ENCODE results near the gene FBXO40. TPM values are rescaled to one million over a fixed set of nuclear protein-coding genes. Genes with fewer than 3 reads are reported as not detected.

The FBXO40 gene
- total RNA-seq, 3 donors from 2014 or later (not counting 1 experiment from before 2014, with no cell fraction given): not detected

DNA sequence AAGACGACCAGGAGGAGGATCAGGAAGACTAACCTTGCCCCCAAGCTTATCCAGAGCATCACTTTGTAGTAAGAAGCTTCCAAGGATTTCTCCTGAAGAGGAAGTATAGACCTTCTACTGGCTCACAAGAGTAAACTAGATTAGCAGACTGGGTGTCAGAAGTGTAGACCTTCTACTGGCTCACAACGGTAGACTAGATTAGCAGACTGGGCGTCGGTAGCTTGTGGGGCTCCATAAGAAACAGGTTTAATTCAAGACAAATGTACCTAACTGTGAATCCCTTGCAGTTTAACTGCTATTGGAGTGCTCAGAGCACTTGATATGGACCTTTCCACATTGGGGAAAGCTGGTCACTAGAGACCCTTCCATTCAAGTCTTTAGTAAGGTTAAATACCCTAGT lies 12.9 kb downstream of the FBXO40 start:
- intact Hi-C loops (cut with micrococcal nuclease): no loop called here
- no peak overlapping the region for H3K4me3 ChIP-seq (ENCODE audit: low read length)
- Mint-ChIP-seq H3K4me3 (no peak overlapping the region), H3K36me3 (no peaks in the 10 kb centered on the region), H3K27ac (no peak overlapping the region), H3K27me3 (ENCODE audit: low read depth in 2 of 2) (no peaks in the 10 kb centered on the region), H3K9me3 (no peaks in the 10 kb centered on the region), H3K4me1 (no peaks in the 10 kb centered on the region)
- DNase-seq (no peak), ATAC-seq (no peak)
- H3K9me3 ChIP-seq (ENCODE audit: control insufficient read depth, insufficient read depth, low read length): no peaks in the 10 kb centered on the region
- no peaks in the 10 kb centered on the region for H3K27me3 ChIP-seq (ENCODE audit: control insufficient read depth, insufficient read depth, low read length)
- H3K27ac ChIP-seq (ENCODE audit: low read length): no peak overlapping the region
- 93% methylated on average over 4 of the region's 4 CpGs for WGBS (ENCODE audit: insufficient coverage)
- no peaks in the 10 kb centered on the region for H3K4me1 ChIP-seq (ENCODE audit: control insufficient read depth, insufficient read depth, low read length)
- H3K36me3 ChIP-seq (ENCODE audit: control insufficient read depth, insufficient read depth, low read length): no peaks in the 10 kb centered on the region
- TF ChIP-seq, protein P1, sequence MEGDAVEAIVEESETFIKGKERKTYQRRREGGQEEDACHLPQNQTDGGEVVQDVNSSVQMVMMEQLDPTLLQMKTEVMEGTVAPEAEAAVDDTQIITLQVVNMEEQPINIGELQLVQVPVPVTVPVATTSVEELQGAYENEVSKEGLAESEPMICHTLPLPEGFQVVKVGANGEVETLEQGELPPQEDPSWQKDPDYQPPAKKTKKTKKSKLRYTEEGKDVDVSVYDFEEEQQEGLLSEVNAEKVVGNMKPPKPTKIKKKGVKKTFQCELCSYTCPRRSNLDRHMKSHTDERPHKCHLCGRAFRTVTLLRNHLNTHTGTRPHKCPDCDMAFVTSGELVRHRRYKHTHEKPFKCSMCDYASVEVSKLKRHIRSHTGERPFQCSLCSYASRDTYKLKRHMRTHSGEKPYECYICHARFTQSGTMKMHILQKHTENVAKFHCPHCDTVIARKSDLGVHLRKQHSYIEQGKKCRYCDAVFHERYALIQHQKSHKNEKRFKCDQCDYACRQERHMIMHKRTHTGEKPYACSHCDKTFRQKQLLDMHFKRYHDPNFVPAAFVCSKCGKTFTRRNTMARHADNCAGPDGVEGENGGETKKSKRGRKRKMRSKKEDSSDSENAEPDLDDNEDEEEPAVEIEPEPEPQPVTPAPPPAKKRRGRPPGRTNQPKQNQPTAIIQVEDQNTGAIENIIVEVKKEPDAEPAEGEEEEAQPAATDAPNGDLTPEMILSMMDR (IDR thresholded peaks at IDR 0.05): no peak

DNA sequence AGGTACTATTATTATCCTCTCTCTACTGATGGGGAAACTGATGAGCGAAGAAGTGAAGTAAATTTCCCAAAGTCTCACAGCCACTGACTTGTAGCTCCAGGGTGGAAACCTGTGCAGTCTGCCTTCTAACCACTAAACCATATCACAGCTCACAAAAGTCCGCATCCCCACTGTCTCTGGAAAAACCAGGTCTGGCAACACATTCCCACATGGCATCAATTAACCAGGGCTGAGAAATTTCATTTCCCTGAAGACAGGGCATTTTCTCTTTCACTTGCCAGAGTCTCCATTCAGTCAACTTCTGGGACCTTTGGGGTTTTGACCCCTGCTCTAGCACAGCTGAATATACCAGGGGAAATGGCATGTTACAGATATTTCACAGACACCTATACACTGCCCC lies 26.5 kb downstream of the FBXO40 start:
- no peaks in the 10 kb centered on the region for H3K9me3 ChIP-seq (ENCODE audit: control insufficient read depth, insufficient read depth, low read length)
- no peaks in the 10 kb centered on the region for H3K4me1 Mint-ChIP-seq
- ATAC-seq: no peak
- no peaks in the 10 kb centered on the region for H3K4me1 ChIP-seq (ENCODE audit: control insufficient read depth, insufficient read depth, low read length)
- intact Hi-C loops (cut with micrococcal nuclease): no loop called here
- no peak overlapping the region for H3K4me3 ChIP-seq (ENCODE audit: low read length)
- no peak overlapping the region for H3K4me3 Mint-ChIP-seq
- no peak overlapping the region for H3K27ac Mint-ChIP-seq
- H3K36me3 ChIP-seq (ENCODE audit: control insufficient read depth, insufficient read depth, low read length): no peaks in the 10 kb centered on the region
- peaks cover 0 to 6% of the 10 kb centered on the region in 2 donors for H3K27me3 Mint-ChIP-seq (ENCODE audit: low read depth in 2 of 2)
- no peak overlapping the region for H3K27ac ChIP-seq (ENCODE audit: low read length)
- H3K36me3 Mint-ChIP-seq: no peaks in the 10 kb centered on the region
- DNase-seq: no peak
- no peaks in the 10 kb centered on the region for H3K9me3 Mint-ChIP-seq
- WGBS (ENCODE audit: insufficient coverage): 75% methylated on average over 1 of the region's 2 CpGs
- H3K27me3 ChIP-seq (ENCODE audit: control insufficient read depth, insufficient read depth, low read length): no peaks in the 10 kb centered on the region
- TF ChIP-seq, protein P1 (IDR thresholded peaks at IDR 0.05): no peak

DNA sequence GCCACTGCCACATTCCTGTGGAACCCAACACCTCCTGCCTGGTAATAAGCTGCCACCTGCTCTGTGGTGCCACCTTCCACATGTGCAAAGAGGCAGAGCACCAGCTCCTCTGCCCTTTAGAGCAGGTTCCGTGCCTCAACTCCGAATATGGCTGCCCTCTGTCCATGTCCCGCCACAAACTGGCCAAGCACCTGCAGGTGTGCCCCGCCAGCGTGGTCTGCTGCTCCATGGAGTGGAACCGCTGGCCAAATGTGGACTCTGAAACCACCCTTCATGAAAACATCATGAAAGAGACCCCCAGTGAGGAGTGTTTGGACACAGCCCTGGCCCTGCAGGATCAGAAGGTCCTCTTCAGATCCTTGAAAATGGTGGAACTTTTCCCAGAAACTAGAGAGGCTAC lies 28.3 kb downstream of the FBXO40 start:
- TF ChIP-seq, protein P1 (IDR thresholded peaks at IDR 0.05): no peak
- H3K36me3 ChIP-seq (ENCODE audit: control insufficient read depth, insufficient read depth, low read length): no peaks in the 10 kb centered on the region
- no peak overlapping the region for H3K4me3 Mint-ChIP-seq
- H3K27ac Mint-ChIP-seq: no peak overlapping the region
- DNase-seq (no peak), ATAC-seq (no peak)
- H3K27ac ChIP-seq (ENCODE audit: low read length): no peak overlapping the region
- H3K4me1 ChIP-seq (ENCODE audit: control insufficient read depth, insufficient read depth, low read length): no peaks in the 10 kb centered on the region
- H3K27me3 Mint-ChIP-seq (ENCODE audit: low read depth in 2 of 2): peaks cover 0 to 6% of the 10 kb centered on the region in 2 donors
- intact Hi-C loops (cut with micrococcal nuclease): no loop called here
- H3K36me3 Mint-ChIP-seq: no peaks in the 10 kb centered on the region
- 88% methylated on average over 6 of the region's 6 CpGs for WGBS (ENCODE audit: insufficient coverage)
- no peaks in the 10 kb centered on the region for H3K9me3 ChIP-seq (ENCODE audit: control insufficient read depth, insufficient read depth, low read length)
- H3K27me3 ChIP-seq (ENCODE audit: control insufficient read depth, insufficient read depth, low read length): no peaks in the 10 kb centered on the region
- H3K9me3 Mint-ChIP-seq: no peaks in the 10 kb centered on the region
- no peaks in the 10 kb centered on the region for H3K4me1 Mint-ChIP-seq
- no peak overlapping the region for H3K4me3 ChIP-seq (ENCODE audit: low read length)

DNA sequence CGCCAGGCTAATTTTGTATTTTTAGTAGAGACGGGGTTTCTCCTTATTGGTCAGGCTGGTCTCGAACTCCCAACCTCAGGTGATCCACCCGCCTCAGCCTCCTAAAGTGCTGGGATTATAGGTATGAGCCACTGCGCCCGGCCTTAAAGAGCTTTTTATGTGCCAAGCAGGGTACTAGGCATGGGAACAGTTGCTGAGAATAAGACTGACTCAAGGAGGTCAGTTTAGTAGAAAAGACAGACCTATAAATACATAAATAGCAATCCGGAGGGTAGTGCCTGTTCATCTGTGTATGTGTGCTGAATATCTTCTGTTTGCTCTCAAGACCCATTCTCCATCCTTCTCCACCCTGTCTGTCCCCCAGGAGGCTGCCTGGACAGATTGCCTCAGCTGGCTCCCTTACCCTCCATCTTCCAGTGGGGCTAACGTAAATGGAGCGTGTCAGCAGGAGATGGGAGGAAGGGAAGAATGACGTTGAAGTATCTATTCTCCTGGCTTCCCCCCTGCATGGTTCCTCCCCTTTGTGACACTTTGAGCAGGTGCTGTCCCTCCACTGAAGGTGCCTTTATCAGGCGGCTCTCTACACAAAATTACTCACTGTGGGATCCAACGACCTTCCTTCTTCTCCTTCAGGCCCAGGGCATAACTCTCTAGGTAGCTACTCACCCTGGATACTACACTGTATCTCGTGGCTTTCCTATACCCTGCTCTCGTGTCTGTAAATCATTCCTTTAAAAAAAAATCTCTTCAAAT lies 31.1 kb downstream of the FBXO40 start:
- H3K27me3 ChIP-seq (ENCODE audit: control insufficient read depth, insufficient read depth, low read length): no peaks in the 10 kb centered on the region
- Mint-ChIP-seq H3K9me3 (no peaks in the 10 kb centered on the region), H3K4me3 (no peak overlapping the region), H3K4me1 (peaks cover 0 to 5% of the 10 kb centered on the region in 2 donors), H3K36me3 (peaks cover 10% of the 10 kb centered on the region), H3K27ac (no peak overlapping the region), H3K27me3 (ENCODE audit: low read depth in 2 of 2) (peaks cover 0 to 6% of the 10 kb centered on the region in 2 donors)
- ATAC-seq (no peak), DNase-seq (no peak)
- no peaks in the 10 kb centered on the region for H3K4me1 ChIP-seq (ENCODE audit: control insufficient read depth, insufficient read depth, low read length)
- H3K36me3 ChIP-seq (ENCODE audit: control insufficient read depth, insufficient read depth, low read length): no peaks in the 10 kb centered on the region
- intact Hi-C loops (cut with micrococcal nuclease): no loop called here
- no peaks in the 10 kb centered on the region for H3K9me3 ChIP-seq (ENCODE audit: control insufficient read depth, insufficient read depth, low read length)
- WGBS (ENCODE audit: insufficient coverage): 81% methylated on average over 13 of the region's 14 CpGs
- no peak overlapping the region for H3K4me3 ChIP-seq (ENCODE audit: low read length)
- TF ChIP-seq, protein P1 (IDR thresholded peaks at IDR 0.05): no peak
- no peak overlapping the region for H3K27ac ChIP-seq (ENCODE audit: low read length)
